Measurements from ENCODE around the gene CHD1.

DNA sequence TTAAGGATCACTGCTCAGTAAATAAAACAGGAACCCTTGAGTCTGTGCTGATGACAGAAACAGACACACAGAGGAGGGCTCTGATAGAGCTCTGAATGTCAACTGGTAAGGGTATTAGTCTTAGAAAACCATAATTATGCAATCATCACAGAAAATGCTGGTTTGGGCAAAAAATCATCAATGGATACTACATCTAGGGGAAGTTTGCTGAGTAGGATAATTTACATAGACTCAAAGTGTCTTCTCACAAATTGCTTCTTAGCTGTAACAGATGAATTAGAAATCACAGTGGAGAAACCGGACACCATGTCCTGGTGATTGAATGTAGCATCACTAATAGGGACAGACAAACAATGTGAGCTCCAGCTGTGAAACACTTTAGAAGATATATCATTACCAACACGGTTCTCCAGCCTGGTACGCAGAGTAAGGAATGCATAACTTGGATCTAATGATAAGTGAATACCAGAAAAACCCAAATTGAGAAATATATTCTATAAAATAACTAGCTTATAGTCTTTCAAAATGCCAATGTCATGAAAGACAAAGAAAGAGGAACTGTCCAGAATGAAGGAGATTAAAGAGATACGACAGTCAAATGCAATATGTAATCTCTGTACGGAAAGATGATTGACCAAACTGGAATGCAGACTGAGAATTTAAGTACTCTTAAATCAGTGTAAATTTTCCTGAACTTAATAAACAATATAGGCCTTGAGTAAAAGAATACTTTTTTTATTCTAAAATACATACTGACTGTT lies 17.3 kb downstream of the CHD1 start:
- TF ChIP-seq, protein P1, sequence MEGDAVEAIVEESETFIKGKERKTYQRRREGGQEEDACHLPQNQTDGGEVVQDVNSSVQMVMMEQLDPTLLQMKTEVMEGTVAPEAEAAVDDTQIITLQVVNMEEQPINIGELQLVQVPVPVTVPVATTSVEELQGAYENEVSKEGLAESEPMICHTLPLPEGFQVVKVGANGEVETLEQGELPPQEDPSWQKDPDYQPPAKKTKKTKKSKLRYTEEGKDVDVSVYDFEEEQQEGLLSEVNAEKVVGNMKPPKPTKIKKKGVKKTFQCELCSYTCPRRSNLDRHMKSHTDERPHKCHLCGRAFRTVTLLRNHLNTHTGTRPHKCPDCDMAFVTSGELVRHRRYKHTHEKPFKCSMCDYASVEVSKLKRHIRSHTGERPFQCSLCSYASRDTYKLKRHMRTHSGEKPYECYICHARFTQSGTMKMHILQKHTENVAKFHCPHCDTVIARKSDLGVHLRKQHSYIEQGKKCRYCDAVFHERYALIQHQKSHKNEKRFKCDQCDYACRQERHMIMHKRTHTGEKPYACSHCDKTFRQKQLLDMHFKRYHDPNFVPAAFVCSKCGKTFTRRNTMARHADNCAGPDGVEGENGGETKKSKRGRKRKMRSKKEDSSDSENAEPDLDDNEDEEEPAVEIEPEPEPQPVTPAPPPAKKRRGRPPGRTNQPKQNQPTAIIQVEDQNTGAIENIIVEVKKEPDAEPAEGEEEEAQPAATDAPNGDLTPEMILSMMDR (IDR thresholded peaks at IDR 0.05; ENCODE audit: low read depth, low read length, poor library complexity, severe bottlenecking) = no peak
- no peak for TF ChIP-seq EZH2phosphoT487 (IDR thresholded peaks at IDR 0.05; ENCODE audit: borderline replicate concordance, low read length)
